Keratinocyte (primary cell): ENCODE measurements around the gene SMARCAL1. TPM values are rescaled to one million over a fixed set of nuclear protein-coding genes. Genes with fewer than 3 reads are reported as not detected.
A peak's percentile ranks its signal among the peaks of the same experiment; 100 is the strongest.

Experiments used
- DNase-seq: peaks from one replicate; pipeline ENCODE4 v3.0.0-alpha.2; 2011; ENCODE audit warnings: low read depth, missing footprints, low spot score
- FAIRE-seq: peaks from 2 replicates; lab custom pipeline; 2011; peaks lifted over from hg19 to GRCh38; lab: Jason Lieb, UNC
- H2AFZ ChIP-seq: 2 replicates; pipeline ENCODE4 v1.6.0; 2012; ENCODE audit warnings: low read length, control low read depth, inconsistent platforms; ENCODE audit not compliant: control insufficient read depth
- H3K27ac ChIP-seq: 2 replicates; pipeline ENCODE4 v1.5.1; 2011; ENCODE audit warnings: low read length; ENCODE audit not compliant: control insufficient read depth, insufficient read depth
- H3K27me3 ChIP-seq: 3 replicates; pipeline ENCODE4 v1.6.0; 2011; ENCODE audit warnings: low read length; ENCODE audit not compliant: control insufficient read depth, insufficient read depth; ENCODE audit errors: extremely low read depth
- H3K36me3 ChIP-seq, 2 experiments: 2 replicates in 1 of 2; 3 replicates in 1 of 2; pipeline ENCODE4 v1.5.1; 2011; ENCODE audit warnings: low read length in 2 of 2, mild to moderate bottlenecking in 1 of 2; ENCODE audit not compliant: control insufficient read depth in 2 of 2, insufficient read depth in 2 of 2; ENCODE audit errors: extremely low read depth in 1 of 2
- H3K4me1 ChIP-seq: 3 replicates; pipeline ENCODE4 v1.5.1; 2011; ENCODE audit warnings: low read length; ENCODE audit not compliant: control insufficient read depth, insufficient read depth; ENCODE audit errors: extremely low read depth
- H3K4me2 ChIP-seq: 3 replicates; pipeline ENCODE4 v1.6.0; 2011; ENCODE audit warnings: low read depth, low read length; ENCODE audit not compliant: control insufficient read depth, insufficient read depth; ENCODE audit errors: extremely low read depth
- H3K4me3 ChIP-seq, 3 experiments: fragments of 200-600 bp in 1 of 3; sonication (generic) in 1 of 3; 2 replicates in 2 of 3; 3 replicates in 1 of 3; pipeline ENCODE4 v1.5.1; 2011 to 2016; ENCODE audit warnings: low read length in 3 of 3, mild to moderate bottlenecking in 3 of 3, control low read depth in 2 of 3, inconsistent platforms in 1 of 3, low read depth in 1 of 3, mixed read lengths in 1 of 3, mixed run types in 1 of 3, moderate library complexity in 1 of 3; ENCODE audit not compliant: control insufficient read depth in 2 of 3, insufficient read depth in 2 of 3; ENCODE audit errors: extremely low read depth in 1 of 3
- H3K79me2 ChIP-seq: 2 replicates; pipeline ENCODE4 v1.6.0; 2012; ENCODE audit warnings: low read length; ENCODE audit not compliant: control insufficient read depth, insufficient read depth
- H3K9ac ChIP-seq: 3 replicates; pipeline ENCODE4 v1.6.0; 2011; ENCODE audit warnings: low read length; ENCODE audit not compliant: control insufficient read depth, insufficient read depth; ENCODE audit errors: extremely low read depth
- H3K9me1 ChIP-seq: 3 replicates; pipeline ENCODE4 v1.6.0; 2011; ENCODE audit warnings: low read length; ENCODE audit not compliant: control insufficient read depth, insufficient read depth; ENCODE audit errors: extremely low read depth
- H3K9me3 ChIP-seq: 2 replicates; pipeline ENCODE4 v1.5.1; 2012; ENCODE audit warnings: low read depth, low read length; ENCODE audit not compliant: control insufficient read depth
- H4K20me1 ChIP-seq: 3 replicates; pipeline ENCODE4 v1.6.0; 2011; ENCODE audit warnings: low read length; ENCODE audit not compliant: control insufficient read depth, insufficient read depth; ENCODE audit errors: extremely low read depth
- EZH2 ChIP-seq: IDR thresholded peaks from one replicate; pipeline ENCODE4 v1.6.1; 2012; ENCODE audit warnings: inconsistent platforms, mild to moderate bottlenecking, low read length, moderate library complexity
- dilution Hi-C: fragments of 300-500 bp; cut with MboI; formaldehyde crosslinking; loops from one replicate; pipeline ENCODE4 v1.7.0; 2020; ENCODE audit warnings: low sequenced_read_pairs; ENCODE audit not compliant: extremely low pct_ligation_motif_present
- polyA plus RNA-seq, 5 experiments: library from polyadenylated mRNA; depleted of rRNA in 3 of 5; stranded (reverse) in 3 of 5; stranded (forward) in 1 of 5; unstranded in 1 of 5; fragments of >200 nt; gene quantifications; 1 replicate in 1 of 5; 2 replicates in 3 of 5; 3 replicates in 1 of 5; pipeline versions ENCODE4 v1.2.1 to v1.2.3, GENCODE V29; 2011 to 2012; ENCODE audit warnings: missing spikeins in 2 of 5, low read depth in 1 of 5, low replicate concordance in 1 of 5
- TF ChIP-seq, protein P1 (sequence below), 3 experiments: IDR thresholded peaks in 1 of 3; conservative IDR thresholded peaks in 1 of 3; optimal IDR thresholded peaks in 1 of 3; 2 replicates in 2 of 3; 3 replicates in 1 of 3; pipeline versions ENCODE3 to v1.5.1; 2011; ENCODE audit warnings: low read length in 3 of 3, mild to moderate bottlenecking in 3 of 3, moderate library complexity in 2 of 3, control low read depth in 1 of 3, inconsistent platforms in 1 of 3; ENCODE audit not compliant: insufficient read depth in 2 of 3; ENCODE audit errors: extremely low read depth in 1 of 3

Gene SMARCAL1
- polyA plus RNA-seq, 1 donor (not counting 4 experiments of a cell fraction or from before 2014, with no cell fraction given) = 26.3 TPM

GRCh38 chr2:216404010-216404618, 8.2 kb upstream of the SMARCAL1 start:
- no peak for TF ChIP-seq EZH2
- TF ChIP-seq, protein P1, sequence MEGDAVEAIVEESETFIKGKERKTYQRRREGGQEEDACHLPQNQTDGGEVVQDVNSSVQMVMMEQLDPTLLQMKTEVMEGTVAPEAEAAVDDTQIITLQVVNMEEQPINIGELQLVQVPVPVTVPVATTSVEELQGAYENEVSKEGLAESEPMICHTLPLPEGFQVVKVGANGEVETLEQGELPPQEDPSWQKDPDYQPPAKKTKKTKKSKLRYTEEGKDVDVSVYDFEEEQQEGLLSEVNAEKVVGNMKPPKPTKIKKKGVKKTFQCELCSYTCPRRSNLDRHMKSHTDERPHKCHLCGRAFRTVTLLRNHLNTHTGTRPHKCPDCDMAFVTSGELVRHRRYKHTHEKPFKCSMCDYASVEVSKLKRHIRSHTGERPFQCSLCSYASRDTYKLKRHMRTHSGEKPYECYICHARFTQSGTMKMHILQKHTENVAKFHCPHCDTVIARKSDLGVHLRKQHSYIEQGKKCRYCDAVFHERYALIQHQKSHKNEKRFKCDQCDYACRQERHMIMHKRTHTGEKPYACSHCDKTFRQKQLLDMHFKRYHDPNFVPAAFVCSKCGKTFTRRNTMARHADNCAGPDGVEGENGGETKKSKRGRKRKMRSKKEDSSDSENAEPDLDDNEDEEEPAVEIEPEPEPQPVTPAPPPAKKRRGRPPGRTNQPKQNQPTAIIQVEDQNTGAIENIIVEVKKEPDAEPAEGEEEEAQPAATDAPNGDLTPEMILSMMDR (optimal IDR thresholded peaks at IDR 0.05 in 1 of 3, IDR thresholded peaks at IDR 0.05 in 1 of 3, conservative IDR thresholded peaks at IDR 0.05 in 1 of 3; ENCODE audit: extremely low read depth in 1 of 3, insufficient read depth in 2 of 3, low read length in 3 of 3) = peak; percentile 73 to 85 (median 82)
- dilution Hi-C loops = no loop called here
- FAIRE-seq (no peak), DNase-seq (no peak)
- no peaks in the 10 kb centered on the region for H3K9me3 ChIP-seq
- no peaks in the 10 kb centered on the region for H3K27me3 ChIP-seq
- H2AFZ ChIP-seq = no peak overlapping the region
- no peak overlapping the region for H3K9ac ChIP-seq
- H3K79me2 ChIP-seq = no peaks in the 10 kb centered on the region
- no peaks in the 10 kb centered on the region for H3K4me1 ChIP-seq
- H3K4me3 ChIP-seq = no peak overlapping the region
- no peak overlapping the region for H3K4me2 ChIP-seq
- no peaks in the 10 kb centered on the region for H3K36me3 ChIP-seq
- no peaks in the 10 kb centered on the region for H3K9me1 ChIP-seq
- no peaks in the 10 kb centered on the region for H4K20me1 ChIP-seq
- no peak overlapping the region for H3K27ac ChIP-seq

DNA sequence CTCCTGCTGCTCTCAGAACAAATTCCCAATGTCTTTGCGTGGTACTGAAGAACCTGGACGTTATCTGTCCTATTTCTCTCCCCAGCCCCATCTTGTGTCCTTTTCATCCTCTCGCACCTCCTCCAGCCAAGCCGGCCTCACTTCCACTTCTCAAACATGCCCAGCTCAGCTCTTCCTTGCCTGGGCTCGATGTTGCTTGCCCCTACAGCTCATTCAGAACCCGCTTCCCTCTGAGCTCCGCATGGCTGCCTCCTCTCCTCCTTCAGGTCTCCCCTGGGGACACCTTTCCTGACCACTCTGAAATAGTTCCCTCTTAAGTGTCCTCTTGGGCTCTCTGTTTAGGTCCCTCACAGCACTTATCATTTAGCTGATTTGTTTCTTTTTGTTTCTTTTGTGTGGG, 6.7 kb upstream of the SMARCAL1 start:
- Histone ChIP-seq H3K4me2 (no peak overlapping the region), H3K27me3 (no peaks in the 10 kb centered on the region), H3K27ac (no peak overlapping the region), H3K79me2 (no peaks in the 10 kb centered on the region), H3K9me3 (no peaks in the 10 kb centered on the region), H3K4me1 (no peaks in the 10 kb centered on the region), H4K20me1 (no peaks in the 10 kb centered on the region), H2AFZ (peak overlapping the region; percentile 34), H3K4me3 (no peak overlapping the region), H3K9ac (no peak overlapping the region), H3K9me1 (no peaks in the 10 kb centered on the region), H3K36me3 (no peaks in the 10 kb centered on the region)
- TF ChIP-seq EZH2 = no peak
- TF ChIP-seq, protein P1 (optimal IDR thresholded peaks at IDR 0.05 in 1 of 3, IDR thresholded peaks at IDR 0.05 in 1 of 3, conservative IDR thresholded peaks at IDR 0.05 in 1 of 3; ENCODE audit: extremely low read depth in 1 of 3, insufficient read depth in 2 of 3, low read length in 3 of 3) = no peak
- DNase-seq = no peak
- FAIRE-seq = no peak
- dilution Hi-C loops = no loop called here
